ENCODE data around the gene CLCN7. TPM values are rescaled to one million over a fixed set of nuclear protein-coding genes. Genes with fewer than 3 reads are reported as not detected.

The CLCN7 gene
- total RNA-seq, 1 donor from 2014 or later, result 98.1 TPM

DNA sequence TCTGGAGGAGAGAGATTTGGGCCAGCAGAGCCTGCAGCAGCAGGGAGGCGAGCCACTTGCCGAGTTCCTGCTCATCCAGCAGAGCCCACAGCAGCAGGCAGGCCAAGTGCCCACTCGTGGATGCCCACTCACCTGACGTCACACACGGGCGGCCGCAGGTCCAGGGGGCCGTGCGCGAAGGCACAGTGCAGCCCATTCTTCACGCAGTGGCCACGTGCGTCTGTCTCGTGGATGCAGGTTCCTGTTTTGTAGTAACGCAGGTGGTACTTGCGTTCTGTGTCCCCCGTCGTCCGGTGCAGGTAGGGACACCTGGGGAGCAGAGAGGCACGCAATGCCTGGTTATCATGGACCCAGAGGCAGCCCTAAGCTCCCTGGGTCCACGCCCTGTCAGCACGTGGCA lies 71.8 kb downstream of the CLCN7 start:
- Mint-ChIP-seq H3K4me1 (ENCODE audit: unreplicated experiment) (no peaks in the 10 kb centered on the region), H3K27ac (no peak overlapping the region), H3K9me3 (no peaks in the 10 kb centered on the region), H3K4me3 (no peak overlapping the region), H3K27me3 (no peaks in the 10 kb centered on the region), H3K36me3 (no peaks in the 10 kb centered on the region)
- DNase-seq (ENCODE audit: extremely low spot score, unreplicated experiment), result no peak
- no peak for TF ChIP-seq CTCF (conservative IDR thresholded peaks at IDR 0.05)

GRCh38 chr16:1401758-1402154 lies 73.1 kb downstream of the CLCN7 start:
- no peaks in the 10 kb centered on the region for H3K9me3 Mint-ChIP-seq
- no peaks in the 10 kb centered on the region for H3K4me1 Mint-ChIP-seq (ENCODE audit: unreplicated experiment)
- TF ChIP-seq CTCF (conservative IDR thresholded peaks at IDR 0.05), result no peak
- no peak for DNase-seq (ENCODE audit: extremely low spot score, unreplicated experiment)
- H3K4me3 Mint-ChIP-seq, result no peak overlapping the region
- no peaks in the 10 kb centered on the region for H3K27me3 Mint-ChIP-seq
- no peaks in the 10 kb centered on the region for H3K36me3 Mint-ChIP-seq
- H3K27ac Mint-ChIP-seq, result no peak overlapping the region

DNA sequence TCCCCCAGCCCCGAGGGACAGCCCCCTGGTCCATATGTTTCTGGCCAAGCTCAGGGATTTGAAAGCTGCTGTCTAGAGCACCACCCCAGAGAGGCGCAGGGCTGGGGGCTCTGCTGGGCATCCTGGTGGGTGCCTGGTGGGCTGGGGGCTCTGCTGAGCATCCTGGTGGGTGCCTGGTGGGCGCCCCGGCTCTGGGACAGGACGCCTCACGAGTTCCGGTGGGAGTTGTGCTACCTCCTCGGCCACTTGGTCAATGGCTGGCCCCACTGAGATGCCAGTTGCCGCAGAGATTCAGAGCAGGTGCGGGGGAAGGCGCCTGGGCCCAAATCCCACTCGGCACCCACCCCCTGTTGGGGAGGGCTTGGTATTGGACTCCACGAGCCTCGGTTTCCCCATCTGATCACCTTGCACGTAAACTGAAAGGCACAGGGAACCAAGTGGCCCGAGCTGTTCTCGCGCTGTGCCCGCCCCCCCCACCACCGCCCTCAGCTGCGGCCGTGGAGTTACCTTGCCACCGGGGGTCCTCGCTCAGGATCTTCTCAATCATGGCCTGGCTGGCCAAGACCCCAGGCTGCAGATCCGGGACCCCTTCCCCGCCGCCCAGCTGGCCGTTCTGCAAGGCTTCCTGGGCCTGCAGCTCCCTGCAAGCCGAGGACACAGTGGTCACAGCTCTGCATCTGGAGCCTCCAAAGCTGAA lies 73.6 kb downstream of the CLCN7 start:
- no peak for DNase-seq (ENCODE audit: extremely low spot score, unreplicated experiment)
- Mint-ChIP-seq H3K9me3 (no peaks in the 10 kb centered on the region), H3K4me1 (ENCODE audit: unreplicated experiment) (no peaks in the 10 kb centered on the region), H3K27me3 (no peaks in the 10 kb centered on the region), H3K4me3 (no peak overlapping the region), H3K27ac (no peak overlapping the region), H3K36me3 (no peaks in the 10 kb centered on the region)
- TF ChIP-seq CTCF (conservative IDR thresholded peaks at IDR 0.05), result no peak

DNA sequence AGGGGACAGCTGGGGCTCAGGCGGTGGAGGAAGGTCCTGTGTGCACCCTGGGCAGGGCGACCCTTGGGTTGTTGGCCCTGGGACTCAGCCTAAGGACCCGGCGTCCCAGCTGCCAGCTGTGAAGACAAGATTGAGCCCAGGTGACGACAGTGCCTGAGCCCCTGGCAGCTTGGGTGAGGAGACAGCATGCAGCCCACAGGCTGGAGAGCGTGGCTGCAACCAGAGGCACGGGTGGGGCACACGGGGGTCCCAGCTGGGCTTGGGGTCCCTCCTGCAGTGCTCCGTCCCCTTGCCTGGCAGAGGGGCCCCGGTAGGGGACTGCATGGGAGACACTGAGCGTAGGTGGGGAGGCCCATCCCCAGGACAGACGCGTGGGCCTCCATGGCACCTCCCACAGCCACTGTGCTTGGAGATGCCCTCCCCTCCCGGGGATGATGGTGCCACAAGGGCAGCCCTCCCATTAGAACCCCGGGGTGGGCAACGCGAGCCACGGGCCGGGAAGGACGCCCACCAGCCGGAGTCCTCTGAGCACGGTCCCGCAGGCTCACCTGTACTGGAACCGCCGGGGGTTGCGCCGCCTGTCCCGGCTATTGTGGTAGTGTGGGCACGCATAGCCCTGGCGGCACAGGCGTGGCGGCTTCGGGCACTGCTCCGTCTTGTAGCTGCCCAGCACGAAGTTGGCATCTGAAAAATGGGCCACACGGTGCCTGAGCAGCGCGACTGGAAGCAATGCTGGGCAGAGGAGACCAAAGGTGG lies 75.8 kb downstream of the CLCN7 start:
- Mint-ChIP-seq H3K4me1 (ENCODE audit: unreplicated experiment) (no peaks in the 10 kb centered on the region), H3K4me3 (no peak overlapping the region), H3K36me3 (no peaks in the 10 kb centered on the region), H3K27me3 (no peaks in the 10 kb centered on the region), H3K27ac (no peak overlapping the region), H3K9me3 (no peaks in the 10 kb centered on the region)
- DNase-seq (ENCODE audit: extremely low spot score, unreplicated experiment), result no peak
- no peak for TF ChIP-seq CTCF (conservative IDR thresholded peaks at IDR 0.05)

DNA sequence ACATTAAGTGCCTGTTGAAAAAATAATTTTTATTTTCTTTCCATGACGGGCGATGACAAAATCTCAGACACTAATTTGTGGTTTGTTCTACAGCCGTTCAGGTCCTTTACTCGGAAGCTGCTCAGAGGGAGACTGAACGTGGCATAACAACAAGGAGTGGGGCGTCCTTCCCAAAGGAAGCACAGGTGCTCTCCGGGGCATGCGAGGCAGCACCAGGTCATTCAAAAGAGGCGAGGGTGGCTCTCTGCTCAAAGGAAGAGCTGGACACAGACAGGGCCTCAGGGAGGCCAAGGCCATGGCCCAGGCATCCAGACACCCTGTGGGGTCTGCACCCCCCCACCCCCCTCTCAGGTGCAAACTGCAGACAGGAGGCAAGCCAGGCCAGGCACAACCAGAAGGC lies 76.5 kb downstream of the CLCN7 start:
- H3K36me3 Mint-ChIP-seq, result no peaks in the 10 kb centered on the region
- no peak overlapping the region for H3K4me3 Mint-ChIP-seq
- H3K27me3 Mint-ChIP-seq, result no peaks in the 10 kb centered on the region
- no peak for TF ChIP-seq CTCF (conservative IDR thresholded peaks at IDR 0.05)
- no peak overlapping the region for H3K27ac Mint-ChIP-seq
- H3K4me1 Mint-ChIP-seq (ENCODE audit: unreplicated experiment), result no peaks in the 10 kb centered on the region
- DNase-seq (ENCODE audit: extremely low spot score, unreplicated experiment), result no peak
- H3K9me3 Mint-ChIP-seq, result no peaks in the 10 kb centered on the region
